Measurements from ENCODE around the gene PLCB1. TPM values are rescaled to one million over a fixed set of nuclear protein-coding genes. Genes with fewer than 3 reads are reported as not detected.

The PLCB1 gene
- total RNA-seq, 1 experiment from 2014 or later: not detected

GRCh38 chr20:8621001-8621400 lies 488.9 kb downstream of the PLCB1 start:
- intact Hi-C loops (cut with micrococcal nuclease; ENCODE audit: unreplicated experiment): no loop called here
- CTCF ChIA-PET: no interaction called here
- BruUV-seq (replicated peaks): no TSS peak

DNA sequence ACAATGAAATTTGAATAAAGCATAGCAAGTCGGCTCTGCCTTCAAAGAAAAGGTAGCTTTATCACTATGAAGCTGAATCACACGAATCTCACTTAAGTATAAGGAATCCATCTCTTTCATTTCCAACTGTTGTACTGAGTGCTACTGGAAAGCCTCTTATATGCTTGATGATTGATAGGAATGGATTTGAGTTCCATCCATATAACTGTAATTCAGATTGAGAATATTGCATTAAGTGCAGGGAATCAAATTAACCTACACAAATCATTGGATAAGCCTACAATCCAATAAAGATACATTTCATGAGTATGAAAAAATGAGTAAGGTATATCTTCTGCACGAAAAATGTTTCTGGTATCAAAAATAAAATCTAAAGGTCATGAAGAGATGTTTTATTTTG lies 492.0 kb downstream of the PLCB1 start:
- no TSS peak for BruUV-seq (replicated peaks)
- CTCF ChIA-PET: no interaction called here
- H3K27ac ChIP-seq: no peak overlapping the region
- H3K27me3 ChIP-seq (ENCODE audit: insufficient read depth, low read depth): no peaks in the 10 kb centered on the region
- intact Hi-C loops (cut with micrococcal nuclease; ENCODE audit: unreplicated experiment): no loop called here
- H4K20me1 ChIP-seq (ENCODE audit: insufficient read depth): no peaks in the 10 kb centered on the region
- no peak for DNase-seq
- no peaks in the 10 kb centered on the region for H3K9me2 ChIP-seq (ENCODE audit: insufficient read depth)
- no peaks in the 10 kb centered on the region for H3K9me3 ChIP-seq (ENCODE audit: insufficient read depth, low read depth)
- no peak overlapping the region for H3K4me2 ChIP-seq
- no peaks in the 10 kb centered on the region for H3K36me3 ChIP-seq (ENCODE audit: low read depth)
- POLR2A ChIA-PET (ENCODE audit: unreplicated experiment): no interaction called here
- H3K4me1 ChIP-seq (replicated peaks; ENCODE audit: insufficient read depth): no peaks in the 10 kb centered on the region
- no peaks in the 10 kb centered on the region for H3K79me2 ChIP-seq (ENCODE audit: low read depth)
- no peak overlapping the region for H2AFZ ChIP-seq
- TF ChIP-seq EZH2 (IDR thresholded peaks at IDR 0.05; ENCODE audit: low read depth): no peak
- no peak for TF ChIP-seq CTCF (conservative IDR thresholded peaks at IDR 0.05)
- H3F3A ChIP-seq (ENCODE audit: insufficient read depth, low read depth): no peaks in the 10 kb centered on the region
- no peak overlapping the region for H3K4me3 ChIP-seq

More at GRCh38 chr20:8621001-8621400, 488.9 kb downstream of the PLCB1 start:
- Histone ChIP-seq H3K9me3 (ENCODE audit: insufficient read depth, low read depth) (no peaks in the 10 kb centered on the region), H3K4me1 (replicated peaks; ENCODE audit: insufficient read depth) (no peaks in the 10 kb centered on the region), H3K9me2 (ENCODE audit: insufficient read depth) (no peaks in the 10 kb centered on the region), H3F3A (ENCODE audit: insufficient read depth, low read depth) (no peaks in the 10 kb centered on the region), H2AFZ (no peak overlapping the region), H3K4me2 (no peak overlapping the region), H3K27me3 (ENCODE audit: insufficient read depth, low read depth) (no peaks in the 10 kb centered on the region), H3K4me3 (no peak overlapping the region), H3K27ac (no peak overlapping the region), H4K20me1 (ENCODE audit: insufficient read depth) (no peaks in the 10 kb centered on the region), H3K36me3 (ENCODE audit: low read depth) (no peaks in the 10 kb centered on the region), H3K79me2 (ENCODE audit: low read depth) (no peaks in the 10 kb centered on the region)
- POLR2A ChIA-PET (ENCODE audit: unreplicated experiment): no interaction called here
- TF ChIP-seq EZH2 (IDR thresholded peaks at IDR 0.05; ENCODE audit: low read depth) (no peak), CTCF (conservative IDR thresholded peaks at IDR 0.05) (no peak)
- no peak for DNase-seq

DNA sequence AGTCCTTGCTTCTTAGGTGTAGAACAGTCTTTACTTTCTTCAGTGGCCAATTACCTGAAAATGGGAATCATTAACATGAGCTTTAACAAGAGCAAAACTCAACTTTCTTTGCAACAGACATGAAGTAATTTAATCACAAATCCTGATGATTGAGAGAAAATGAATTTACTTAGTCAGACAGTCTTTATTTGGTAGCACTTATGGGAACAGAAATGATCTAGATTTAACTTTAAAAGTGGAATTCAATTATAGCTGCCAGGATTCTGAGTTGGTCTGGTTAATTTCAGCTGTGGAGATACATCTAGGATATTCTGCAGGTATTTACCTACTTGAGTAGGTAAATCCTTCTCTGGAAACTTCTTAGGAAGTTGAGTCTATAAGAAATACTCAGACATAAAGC lies 492.6 kb downstream of the PLCB1 start:
- Histone ChIP-seq H3K36me3 (ENCODE audit: low read depth) (no peaks in the 10 kb centered on the region), H3K27me3 (ENCODE audit: insufficient read depth, low read depth) (no peaks in the 10 kb centered on the region), H3F3A (ENCODE audit: insufficient read depth, low read depth) (no peaks in the 10 kb centered on the region), H3K9me2 (ENCODE audit: insufficient read depth) (no peaks in the 10 kb centered on the region), H2AFZ (no peak overlapping the region), H3K4me2 (no peak overlapping the region), H3K79me2 (ENCODE audit: low read depth) (no peaks in the 10 kb centered on the region), H4K20me1 (ENCODE audit: insufficient read depth) (no peaks in the 10 kb centered on the region), H3K27ac (no peak overlapping the region), H3K9me3 (ENCODE audit: insufficient read depth, low read depth) (no peaks in the 10 kb centered on the region), H3K4me1 (replicated peaks; ENCODE audit: insufficient read depth) (no peaks in the 10 kb centered on the region), H3K4me3 (no peak overlapping the region)
- DNase-seq: no peak
- TF ChIP-seq EZH2 (IDR thresholded peaks at IDR 0.05; ENCODE audit: low read depth): no peak
- BruUV-seq (replicated peaks): no TSS peak
- intact Hi-C loops (cut with micrococcal nuclease; ENCODE audit: unreplicated experiment): no loop called here
- ChIA-PET CTCF (no interaction called here), POLR2A (ENCODE audit: unreplicated experiment) (no interaction called here)

- no peak for DNase-seq
- intact Hi-C loops (cut with micrococcal nuclease; ENCODE audit: unreplicated experiment): no loop called here
- Histone ChIP-seq H3K9me3 (ENCODE audit: insufficient read depth, low read depth) (no peaks in the 10 kb centered on the region), H3K27ac (no peak overlapping the region), H3F3A (ENCODE audit: insufficient read depth, low read depth) (no peaks in the 10 kb centered on the region), H3K27me3 (ENCODE audit: insufficient read depth, low read depth) (no peaks in the 10 kb centered on the region), H3K4me1 (replicated peaks; ENCODE audit: insufficient read depth) (no peaks in the 10 kb centered on the region), H2AFZ (no peak overlapping the region; the same call in 1 of the 2 replicates), H3K4me3 (no peak overlapping the region), H3K9me2 (ENCODE audit: insufficient read depth) (no peaks in the 10 kb centered on the region), H4K20me1 (ENCODE audit: insufficient read depth) (no peaks in the 10 kb centered on the region), H3K4me2 (no peak overlapping the region), H3K36me3 (ENCODE audit: low read depth) (no peaks in the 10 kb centered on the region), H3K79me2 (ENCODE audit: low read depth) (no peaks in the 10 kb centered on the region)
- TF ChIP-seq EZH2 (IDR thresholded peaks at IDR 0.05; ENCODE audit: low read depth): no peak
- no peak for TF ChIP-seq CTCF (conservative IDR thresholded peaks at IDR 0.05)
- CTCF ChIA-PET: no interaction called here
- POLR2A ChIA-PET (ENCODE audit: unreplicated experiment): no interaction called here
- BruUV-seq (replicated peaks): no TSS peak
Measured at GRCh38 chr20:8627340-8628004, 495.4 kb downstream of the PLCB1 start.

Data from PC-9 (cell line).